Measurements from ENCODE around the gene SLC25A10.

SLC25A10 gene

GRCh38 chr17:81737947-81738800, 26.1 kb downstream of the SLC25A10 start:
- H3K4me1 ChIP-seq (ENCODE audit: control insufficient read depth, insufficient read depth, low read length) = no peaks in the 10 kb centered on the region
- TF ChIP-seq ZNF133 (tag by site-specific recombination; IDR thresholded peaks at IDR 0.05) (no peak), YY2 (tag by site-specific recombination; IDR thresholded peaks at IDR 0.05) (no peak), ZSCAN4 (tag by site-specific recombination; IDR thresholded peaks at IDR 0.05) (no peak), ZNF324 (tag by site-specific recombination; IDR thresholded peaks at IDR 0.05) (no peak), ZNF404 (tag by site-specific recombination; IDR thresholded peaks at IDR 0.05) (no peak), ZNF311 (tag by site-specific recombination; IDR thresholded peaks at IDR 0.05; ENCODE audit: borderline replicate concordance) (no peak), ZFP41 (tag by site-specific recombination; IDR thresholded peaks at IDR 0.05; ENCODE audit: borderline replicate concordance) (no peak), ZNF792 (tag by site-specific recombination; IDR thresholded peaks at IDR 0.05) (no peak), HOXD13 (CRISPR knock-in tag; IDR thresholded peaks at IDR 0.05; ENCODE audit: borderline replicate concordance) (no peak), ZNF423 (tag by site-specific recombination; IDR thresholded peaks at IDR 0.05) (no peak), ZNF610 (tag by site-specific recombination; IDR thresholded peaks at IDR 0.05; ENCODE audit: borderline replicate concordance) (no peak), ATF2 (tag by site-specific recombination; IDR thresholded peaks at IDR 0.05; ENCODE audit: low read depth) (no peak), ZNF843 (tag by site-specific recombination; IDR thresholded peaks at IDR 0.05) (no peak), ZNF776 (tag by site-specific recombination; IDR thresholded peaks at IDR 0.05; ENCODE audit: borderline replicate concordance) (no peak), ZNF146 (tag by site-specific recombination; IDR thresholded peaks at IDR 0.05) (no peak)
- POLR2A ChIA-PET = no interaction called here
- H3K36me3 ChIP-seq (ENCODE audit: control insufficient read depth in 2 of 2, insufficient read depth in 1 of 2, low read length in 2 of 2) = no peaks in the 10 kb centered on the region
- CTCF ChIA-PET = interaction anchor here (0.5 to 0.9 kb wide), 3 partner anchors 57 to 89 kb away, joined by 3 to 5 read pairs (median 4); no protein-coding TSS in a partner anchor
- H3K27ac ChIP-seq (ENCODE audit: extremely low read depth, low read depth, low read length) = no peak overlapping the region
- H3K9me3 ChIP-seq (ENCODE audit: control insufficient read depth, insufficient read depth, low read depth, low read length) = no peaks in the 10 kb centered on the region
- no peak overlapping the region for H3K4me3 ChIP-seq (ENCODE audit: low read depth, low read length)

- POLR2A ChIA-PET = interaction anchor here (0.7 kb wide), 1 partner anchor 88 kb away, joined by 3 read pairs; no protein-coding TSS in a partner anchor
- Histone ChIP-seq H3K36me3 (ENCODE audit: control insufficient read depth in 2 of 2, insufficient read depth in 1 of 2, low read length in 2 of 2) (no peaks in the 10 kb centered on the region), H3K9me3 (ENCODE audit: control insufficient read depth, insufficient read depth, low read depth, low read length) (no peaks in the 10 kb centered on the region), H3K27ac (ENCODE audit: extremely low read depth, low read depth, low read length) (no peak overlapping the region), H3K4me1 (ENCODE audit: control insufficient read depth, insufficient read depth, low read length) (no peaks in the 10 kb centered on the region), H3K4me3 (ENCODE audit: low read depth, low read length) (no peak overlapping the region)
- no peak for TF ChIP-seq PRDM2 (tag by site-specific recombination; IDR thresholded peaks at IDR 0.05; ENCODE audit: borderline replicate concordance)
- TF ChIP-seq SP2 (tag by site-specific recombination; IDR thresholded peaks at IDR 0.05) = 0 out of 2 replicates have a peak, but pooled peaks have one; percentile 12
- CTCF ChIA-PET = interaction anchor here (0.5 to 0.9 kb wide), 3 partner anchors 56 to 367 kb away, joined by 4 to 5 read pairs (median 4); no protein-coding TSS in a partner anchor
Measured at GRCh38 chr17:81738801-81739393, 26.8 kb downstream of the SLC25A10 start.
